ENCODE results near the gene TBC1D10B.

GRCh38 chr16:30367349-30368009 is 2.8 kb downstream of the TBC1D10B start:
- TF ChIP-seq CTCF (IDR thresholded peaks at IDR 0.05; ENCODE audit: poor library complexity) (no peak), EZH2 (IDR thresholded peaks at IDR 0.05; ENCODE audit: borderline replicate concordance) (no peak), EZH2phosphoT487 (IDR thresholded peaks at IDR 0.05; ENCODE audit: low read depth, severe bottlenecking, unreplicated experiment) (no peak)

Data from hepatocyte (in vitro differentiated cells).